GM12874 (cell line): ENCODE data around the gene GRK1.

Source experiments
- CTCF ChIP-seq: IDR thresholded peaks from 2 replicates; pipeline ENCODE4 v1.5.1; 2011; ENCODE audit warnings: low read depth, mild to moderate bottlenecking, control low read depth, low read length, moderate library complexity; ENCODE audit not compliant: insufficient read depth

Gene GRK1

GRCh38 chr13:113666951-113667701, at the start of gene GRK1:
TSS of gene GRK1 (plus strand) at chr13:113667219. CDS start at chr13:113667387, 168 bp downstream.
- TF ChIP-seq CTCF = no peak

- no peak for TF ChIP-seq CTCF
These were observed 49.1 kb upstream of the GRK1 start for GRCh38 chr13:113617961-113618360.

GRCh38 chr13:113618455-113618854, 48.6 kb upstream of the GRK1 start:
- TF ChIP-seq CTCF = no peak

- TF ChIP-seq CTCF = no peak
These were observed 46.8 kb upstream of the GRK1 start for GRCh38 chr13:113620036-113620796.

GRCh38 chr13:113621046-113621445, 46.0 kb upstream of the GRK1 start:
- TF ChIP-seq CTCF = no peak

GRCh38 chr13:113621498-113621897, 45.5 kb upstream of the GRK1 start:
- 0 out of 2 replicates have a peak, but pooled peaks have one; percentile 7 for TF ChIP-seq CTCF

GRCh38 chr13:113622791-113623490, 44.1 kb upstream of the GRK1 start:
- TF ChIP-seq CTCF = no peak
